ENCODE data around the gene SRP14.

- no peak for TF ChIP-seq CTCF (IDR thresholded peaks at IDR 0.05)
- TF ChIP-seq POLR2A (IDR thresholded peaks at IDR 0.05) = no peak
These were observed 33.0 kb downstream of the SRP14 start for GRCh38 chr15:40006003-40006402.
